SK-N-SH treated with all-trans-retinoic acid at 6 μM for 48 hours (cell line): Measurements from ENCODE around the gene CRACR2B.

Experiments used
- ATAC-seq: fragments of 200-7000 bp; cut with Tn5 transposase; 3 replicates; pipeline ENCODE4 v1.9.1; 2020; ENCODE audit warnings: mild to moderate bottlenecking, moderate library complexity
- ARNTL ChIP-seq: fragments of 450-650 bp; formaldehyde crosslinking; IDR thresholded peaks from 2 replicates; pipeline ENCODE4 v1.5.0; 2020; ENCODE audit warnings: low read depth, mild to moderate bottlenecking, moderate library complexity, borderline replicate concordance
- CSRNP3 ChIP-seq: fragments of 250-450 bp; sonication (Bioruptor Pico); IDR thresholded peaks from 2 replicates; pipeline ENCODE4 v1.5.1; 2021; ENCODE audit warnings: mild to moderate bottlenecking, moderate library complexity
- ESRRG ChIP-seq: fragments of 250-450 bp; sonication (Bioruptor Pico); IDR thresholded peaks from 2 replicates; pipeline ENCODE4 v1.6.1; 2021; ENCODE audit warnings: mild to moderate bottlenecking
- GLIS3 ChIP-seq: fragments of 250-450 bp; sonication (Bioruptor Pico); IDR thresholded peaks from 2 replicates; pipeline ENCODE4 v1.5.0; 2020; ENCODE audit warnings: mild to moderate bottlenecking, moderate library complexity
- OSR1 ChIP-seq: fragments of 250-450 bp; sonication (Bioruptor Pico); IDR thresholded peaks from 2 replicates; pipeline ENCODE4 v1.8.0; 2022; ENCODE audit warnings: moderate library complexity, mild to moderate bottlenecking, inconsistent platforms
- PATZ1 ChIP-seq: fragments of 250-450 bp; sonication (Bioruptor Pico); IDR thresholded peaks from 2 replicates; pipeline ENCODE4 v1.8.0; 2020; ENCODE audit warnings: mild to moderate bottlenecking, moderate library complexity, borderline replicate concordance
- PPARA ChIP-seq: fragments of 250-450 bp; sonication (Bioruptor Pico); IDR thresholded peaks from 2 replicates; pipeline ENCODE4 v1.5.0; 2020; ENCODE audit warnings: mild to moderate bottlenecking, borderline replicate concordance
- SNAI2 ChIP-seq: fragments of 250-450 bp; sonication (Bioruptor Pico); IDR thresholded peaks from 2 replicates; pipeline ENCODE4 v1.5.0; 2020; ENCODE audit warnings: mild to moderate bottlenecking, moderate library complexity
- TCF4 ChIP-seq: fragments of 250-450 bp; sonication (Bioruptor Pico); IDR thresholded peaks from 2 replicates; pipeline ENCODE4 v1.8.0; 2021; ENCODE audit warnings: mild to moderate bottlenecking, moderate library complexity, borderline replicate concordance
- TOX ChIP-seq: fragments of 250-450 bp; sonication (Bioruptor Pico); IDR thresholded peaks from 2 replicates; pipeline ENCODE4 v1.8.0; 2021; ENCODE audit warnings: mild to moderate bottlenecking, moderate library complexity, borderline replicate concordance
- TSHZ2 ChIP-seq: fragments of 250-450 bp; sonication (Bioruptor Pico); IDR thresholded peaks from 2 replicates; pipeline ENCODE4 v1.5.0; 2020; ENCODE audit warnings: mild to moderate bottlenecking, moderate library complexity
- ZC3H10 ChIP-seq: fragments of 250-450 bp; sonication (Bioruptor Pico); IDR thresholded peaks from 2 replicates; pipeline ENCODE4 v1.5.1; 2021; ENCODE audit warnings: mild to moderate bottlenecking, moderate library complexity
- ZFP3 ChIP-seq: fragments of 250-450 bp; sonication (Bioruptor Pico); IDR thresholded peaks from 2 replicates; pipeline ENCODE4 v1.5.0; 2020; ENCODE audit warnings: mild to moderate bottlenecking, moderate library complexity
- ZFP30 ChIP-seq: fragments of 450-650 bp; formaldehyde crosslinking; IDR thresholded peaks from 2 replicates; pipeline ENCODE4 v1.5.0; 2022; ENCODE audit warnings: mild to moderate bottlenecking, moderate library complexity
- ZNF565 ChIP-seq: fragments of 450-650 bp; formaldehyde crosslinking; conservative IDR thresholded peaks from 2 replicates; pipeline ENCODE4 v1.5.0; 2020; ENCODE audit warnings: low read depth, mild to moderate bottlenecking, moderate library complexity
- ZNF70 ChIP-seq: fragments of 450-650 bp; formaldehyde crosslinking; IDR thresholded peaks from 2 replicates; pipeline ENCODE4 v1.5.0; 2020; ENCODE audit warnings: mild to moderate bottlenecking, moderate library complexity
- ZNF8 ChIP-seq: fragments of 450-650 bp; formaldehyde crosslinking; IDR thresholded peaks from 2 replicates; pipeline ENCODE4 v1.5.0; 2020; ENCODE audit warnings: mild to moderate bottlenecking, moderate library complexity
- TF ChIP-seq, protein P1 (sequence below): fragments of 250-450 bp; sonication (Bioruptor Pico); IDR thresholded peaks from 2 replicates; pipeline ENCODE4 v1.5.1; 2020; ENCODE audit warnings: low read depth, mild to moderate bottlenecking, moderate library complexity
- TF ChIP-seq, protein P2 (sequence below): fragments of 250-450 bp; sonication (Bioruptor Pico); IDR thresholded peaks from 2 replicates; pipeline ENCODE4 v1.8.0; 2021; ENCODE audit warnings: low read depth, mild to moderate bottlenecking, moderate library complexity, borderline replicate concordance

The CRACR2B gene

DNA sequence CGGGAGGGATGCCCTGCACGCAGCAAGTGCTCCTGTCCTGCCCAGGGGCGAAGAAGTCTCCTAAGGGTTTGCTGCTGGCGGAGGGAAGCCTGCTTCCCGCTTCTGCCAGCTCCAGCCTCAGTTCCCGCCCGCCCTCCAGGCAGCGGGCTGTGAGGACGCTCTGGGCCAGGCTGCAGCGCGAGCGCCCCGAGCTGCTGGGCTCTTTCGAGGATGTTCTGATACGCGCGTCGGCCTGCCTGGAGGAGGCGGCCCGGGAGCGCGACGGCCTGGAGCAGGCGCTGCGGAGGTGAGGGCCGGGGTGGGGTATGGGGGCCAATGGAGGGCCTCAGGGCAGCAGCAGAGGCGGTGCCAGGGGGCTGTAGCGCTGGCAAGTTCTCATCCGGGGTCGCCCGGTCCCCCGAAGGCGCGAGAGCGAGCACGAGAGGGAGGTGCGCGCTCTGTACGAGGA is 2.2 kb downstream of the CRACR2B start (continued):
- TF ChIP-seq PATZ1 (CRISPR knock-in tag) (no peak), ZC3H10 (CRISPR knock-in tag) (no peak)

- TF ChIP-seq, protein P1, sequence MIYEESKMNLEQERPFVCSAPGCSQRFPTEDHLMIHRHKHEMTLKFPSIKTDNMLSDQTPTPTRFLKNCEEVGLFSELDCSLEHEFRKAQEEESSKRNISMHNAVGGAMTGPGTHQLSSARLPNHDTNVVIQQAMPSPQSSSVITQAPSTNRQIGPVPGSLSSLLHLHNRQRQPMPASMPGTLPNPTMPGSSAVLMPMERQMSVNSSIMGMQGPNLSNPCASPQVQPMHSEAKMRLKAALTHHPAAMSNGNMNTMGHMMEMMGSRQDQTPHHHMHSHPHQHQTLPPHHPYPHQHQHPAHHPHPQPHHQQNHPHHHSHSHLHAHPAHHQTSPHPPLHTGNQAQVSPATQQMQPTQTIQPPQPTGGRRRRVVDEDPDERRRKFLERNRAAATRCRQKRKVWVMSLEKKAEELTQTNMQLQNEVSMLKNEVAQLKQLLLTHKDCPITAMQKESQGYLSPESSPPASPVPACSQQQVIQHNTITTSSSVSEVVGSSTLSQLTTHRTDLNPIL (CRISPR knock-in tag) = no peak
- TF ChIP-seq TCF4 (CRISPR knock-in tag) (no peak), OSR1 (CRISPR knock-in tag) (no peak), ZNF565 (CRISPR knock-in tag) (no peak), ZFP30 (CRISPR knock-in tag) (no peak), CSRNP3 (no peak), ZNF70 (CRISPR knock-in tag) (no peak), ZFP3 (CRISPR knock-in tag) (no peak), ZC3H10 (CRISPR knock-in tag) (no peak)
- TF ChIP-seq, all 23 proteins: peak for 0
- peak; percentile 21 for ATAC-seq
These were observed 2.8 kb downstream of the CRACR2B start for GRCh38 chr11:830295-831117.

- TF ChIP-seq ZNF70 (CRISPR knock-in tag) = no peak
- TF ChIP-seq TOX (CRISPR knock-in tag) = no peak
- no peak for TF ChIP-seq TSHZ2 (CRISPR knock-in tag)
- no peak for TF ChIP-seq CSRNP3
- no peak for TF ChIP-seq OSR1 (CRISPR knock-in tag)
- TF ChIP-seq GLIS3 (CRISPR knock-in tag) = no peak
- no peak; the same call in 1 of the 2 replicates for TF ChIP-seq PATZ1 (CRISPR knock-in tag)
- TF ChIP-seq, protein P1 (CRISPR knock-in tag) = no peak
- no peak for TF ChIP-seq PPARA (CRISPR knock-in tag)
- TF ChIP-seq ZFP3 (CRISPR knock-in tag) = no peak
- TF ChIP-seq ZFP30 (CRISPR knock-in tag) = no peak
- TF ChIP-seq ARNTL (CRISPR knock-in tag) = no peak
- TF ChIP-seq ZNF8 (CRISPR knock-in tag) = no peak
- TF ChIP-seq SNAI2 (CRISPR knock-in tag) = no peak
- TF ChIP-seq ESRRG (CRISPR knock-in tag) = no peak
- TF ChIP-seq, protein P2, sequence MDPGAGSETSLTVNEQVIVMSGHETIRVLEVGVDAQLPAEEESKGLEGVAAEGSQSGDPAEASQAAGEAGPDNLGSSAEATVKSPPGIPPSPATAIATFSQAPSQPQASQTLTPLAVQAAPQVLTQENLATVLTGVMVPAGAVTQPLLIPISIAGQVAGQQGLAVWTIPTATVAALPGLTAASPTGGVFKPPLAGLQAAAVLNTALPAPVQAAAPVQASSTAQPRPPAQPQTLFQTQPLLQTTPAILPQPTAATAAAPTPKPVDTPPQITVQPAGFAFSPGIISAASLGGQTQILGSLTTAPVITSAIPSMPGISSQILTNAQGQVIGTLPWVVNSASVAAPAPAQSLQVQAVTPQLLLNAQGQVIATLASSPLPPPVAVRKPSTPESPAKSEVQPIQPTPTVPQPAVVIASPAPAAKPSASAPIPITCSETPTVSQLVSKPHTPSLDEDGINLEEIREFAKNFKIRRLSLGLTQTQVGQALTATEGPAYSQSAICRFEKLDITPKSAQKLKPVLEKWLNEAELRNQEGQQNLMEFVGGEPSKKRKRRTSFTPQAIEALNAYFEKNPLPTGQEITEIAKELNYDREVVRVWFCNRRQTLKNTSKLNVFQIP (CRISPR knock-in tag) = no peak
- no peak for ATAC-seq
These were observed 3.6 kb downstream of the CRACR2B start for GRCh38 chr11:831118-831864.
